Type B pancreatic cell (in vitro differentiated cells): ENCODE data around the gene UHMK1. TPM values are rescaled to one million over a fixed set of nuclear protein-coding genes. Genes with fewer than 3 reads are reported as not detected.

Source experiments
- DNase-seq: peaks from one replicate; pipeline ENCODE4 v3.0.0; 2021; ENCODE audit warnings: mixed read lengths; ENCODE audit not compliant: unreplicated experiment; ENCODE audit errors: extremely low spot score
- H3K27ac Mint-ChIP-seq: 2 replicates; pipeline ENCODE4 v1.8.0; 2021; ENCODE audit warnings: mild to moderate bottlenecking, mixed read lengths
- H3K27me3 Mint-ChIP-seq: 2 replicates; pipeline ENCODE4 v1.8.0; 2021; ENCODE audit warnings: mixed read lengths
- H3K36me3 Mint-ChIP-seq: 2 replicates; pipeline ENCODE4 v1.8.0; 2021; ENCODE audit warnings: mixed read lengths
- H3K4me1 Mint-ChIP-seq: one replicate; pipeline ENCODE4 v1.8.0; 2021; ENCODE audit warnings: mixed read lengths; ENCODE audit not compliant: unreplicated experiment
- H3K4me3 Mint-ChIP-seq: 2 replicates; pipeline ENCODE4 v1.8.0; 2021; ENCODE audit warnings: mild to moderate bottlenecking, mixed read lengths
- H3K9me3 Mint-ChIP-seq: 2 replicates; pipeline ENCODE4 v1.8.0; 2021; ENCODE audit warnings: mixed read lengths
- total RNA-seq: library from RNA; stranded (reverse); gene quantifications from 2 replicates; pipeline ENCODE4 v1.2.1, GENCODE V29; 2021; ENCODE audit warnings: low replicate concordance
- TF ChIP-seq, protein P1 (sequence below): fragments of 200-600 bp; sonication (generic); conservative IDR thresholded peaks from 2 replicates; pipeline ENCODE4 v1.5.0; 2021; ENCODE audit warnings: antibody characterized with exemption, mild to moderate bottlenecking

The UHMK1 gene
- total RNA-seq, 1 donor from 2014 or later = 23.3 TPM

DNA sequence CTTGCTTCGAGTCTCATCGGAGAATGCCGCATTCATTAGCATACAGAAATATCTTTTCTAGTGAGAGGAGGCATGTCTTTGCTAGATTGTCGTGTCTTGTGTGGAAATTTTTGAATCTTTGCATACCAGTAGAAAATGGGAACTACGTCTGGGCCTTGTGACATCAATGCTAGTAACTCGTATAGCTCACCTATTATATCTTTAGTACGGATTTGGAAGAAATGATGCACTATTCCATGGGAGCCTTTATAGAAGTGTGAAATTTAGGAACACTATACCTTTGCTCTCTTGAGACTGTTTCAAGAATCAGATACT lies 835 bp downstream of the UHMK1 start:
- Mint-ChIP-seq H3K27me3 (peaks cover 7% of the 10 kb centered on the region), H3K36me3 (peaks cover 8% of the 10 kb centered on the region), H3K27ac (peak overlapping the region; percentile 87), H3K4me3 (peak overlapping the region; percentile 96), H3K4me1 (peaks cover 16% of the 10 kb centered on the region), H3K9me3 (peaks cover 4% of the 10 kb centered on the region)
- no peak for DNase-seq
- TF ChIP-seq, protein P1, sequence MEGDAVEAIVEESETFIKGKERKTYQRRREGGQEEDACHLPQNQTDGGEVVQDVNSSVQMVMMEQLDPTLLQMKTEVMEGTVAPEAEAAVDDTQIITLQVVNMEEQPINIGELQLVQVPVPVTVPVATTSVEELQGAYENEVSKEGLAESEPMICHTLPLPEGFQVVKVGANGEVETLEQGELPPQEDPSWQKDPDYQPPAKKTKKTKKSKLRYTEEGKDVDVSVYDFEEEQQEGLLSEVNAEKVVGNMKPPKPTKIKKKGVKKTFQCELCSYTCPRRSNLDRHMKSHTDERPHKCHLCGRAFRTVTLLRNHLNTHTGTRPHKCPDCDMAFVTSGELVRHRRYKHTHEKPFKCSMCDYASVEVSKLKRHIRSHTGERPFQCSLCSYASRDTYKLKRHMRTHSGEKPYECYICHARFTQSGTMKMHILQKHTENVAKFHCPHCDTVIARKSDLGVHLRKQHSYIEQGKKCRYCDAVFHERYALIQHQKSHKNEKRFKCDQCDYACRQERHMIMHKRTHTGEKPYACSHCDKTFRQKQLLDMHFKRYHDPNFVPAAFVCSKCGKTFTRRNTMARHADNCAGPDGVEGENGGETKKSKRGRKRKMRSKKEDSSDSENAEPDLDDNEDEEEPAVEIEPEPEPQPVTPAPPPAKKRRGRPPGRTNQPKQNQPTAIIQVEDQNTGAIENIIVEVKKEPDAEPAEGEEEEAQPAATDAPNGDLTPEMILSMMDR = no peak

- Mint-ChIP-seq H3K4me3 (no peak overlapping the region), H3K27me3 (peaks cover 3% of the 10 kb centered on the region), H3K27ac (no peak overlapping the region), H3K36me3 (peaks cover 10% of the 10 kb centered on the region), H3K4me1 (peaks cover 16% of the 10 kb centered on the region), H3K9me3 (peaks cover 4% of the 10 kb centered on the region)
- TF ChIP-seq, protein P1 = no peak
- DNase-seq = no peak
Observed at GRCh38 chr1:162500805-162501204, 3.2 kb downstream of the UHMK1 start.

GRCh38 chr1:162502077-162502476 lies 4.5 kb downstream of the UHMK1 start:
- TF ChIP-seq, protein P1 = no peak
- Mint-ChIP-seq H3K27me3 (peaks cover 3% of the 10 kb centered on the region), H3K4me3 (no peak overlapping the region), H3K36me3 (peaks cover 18% of the 10 kb centered on the region), H3K4me1 (peaks cover 16% of the 10 kb centered on the region), H3K9me3 (peaks cover 4% of the 10 kb centered on the region), H3K27ac (no peak overlapping the region)
- DNase-seq = no peak

GRCh38 chr1:162502928-162503327 lies 5.3 kb downstream of the UHMK1 start:
- Mint-ChIP-seq H3K36me3 (peaks cover 20% of the 10 kb centered on the region), H3K27me3 (no peaks in the 10 kb centered on the region), H3K4me3 (no peak overlapping the region), H3K27ac (no peak overlapping the region), H3K9me3 (no peaks in the 10 kb centered on the region), H3K4me1 (peaks cover 13% of the 10 kb centered on the region)
- DNase-seq = no peak
- TF ChIP-seq, protein P1 = no peak

GRCh38 chr1:162527314-162527713 lies 29.7 kb downstream of the UHMK1 start:
- no peak for DNase-seq
- TF ChIP-seq, protein P1 = no peak
- Mint-ChIP-seq H3K27me3 (no peaks in the 10 kb centered on the region), H3K4me1 (no peaks in the 10 kb centered on the region), H3K9me3 (no peaks in the 10 kb centered on the region), H3K4me3 (no peak overlapping the region), H3K36me3 (peaks cover 24% of the 10 kb centered on the region), H3K27ac (no peak overlapping the region)
